ENCODE measurements around the gene OSTN. TPM values are rescaled to one million over a fixed set of nuclear protein-coding genes. Genes with fewer than 3 reads are reported as not detected.
"Not testable (repeated sequence)": the region's sequence is repeated elsewhere in the genome, so short reads cannot be mapped to it uniquely, and the experiment has no call there.

The OSTN gene
- total RNA-seq, 1 donor from 2014 or later: 15.1 TPM

DNA sequence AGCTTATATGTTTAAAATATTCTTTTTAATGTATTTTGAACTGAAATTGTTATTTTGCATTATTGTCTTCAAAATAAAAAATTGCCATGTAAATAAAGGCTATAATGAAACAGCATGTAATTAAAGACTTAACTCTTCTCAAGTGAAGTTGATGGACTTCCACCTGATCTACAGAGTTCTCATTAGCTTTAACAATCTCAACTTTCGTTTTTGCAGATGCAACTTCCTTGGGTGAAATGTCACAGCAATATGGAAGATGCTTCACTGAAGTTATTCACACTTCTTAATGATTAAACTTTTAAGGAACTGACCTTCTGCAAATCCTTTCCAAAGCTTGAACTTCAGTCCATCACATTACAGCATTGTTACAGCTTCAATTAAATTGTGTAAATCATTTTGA lies 63.6 kb downstream of the OSTN start:
- no peak for DNase-seq (ENCODE audit: low spot score in 2 of 2)
- no peak for FAIRE-seq

DNA sequence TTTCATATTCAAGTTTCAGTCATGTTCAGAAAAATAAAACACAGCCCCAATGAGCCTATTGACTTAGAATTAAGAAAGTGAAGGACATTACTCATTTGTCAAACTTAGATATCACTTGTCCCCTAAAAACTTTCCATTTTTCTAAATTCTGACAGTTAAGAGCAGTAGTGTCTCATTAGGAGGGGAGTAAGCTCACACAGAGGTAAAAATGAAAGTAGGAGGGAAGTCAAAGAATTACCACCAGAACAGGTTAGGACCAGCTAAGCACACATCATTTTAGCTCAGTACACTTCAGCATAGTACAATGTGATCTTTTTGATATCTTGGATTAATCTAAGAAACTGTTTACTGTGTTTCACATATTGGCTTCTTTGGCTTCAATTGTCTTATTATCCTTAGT lies 64.3 kb downstream of the OSTN start:
- FAIRE-seq (no peak), DNase-seq (ENCODE audit: low spot score in 2 of 2) (no peak)

DNA sequence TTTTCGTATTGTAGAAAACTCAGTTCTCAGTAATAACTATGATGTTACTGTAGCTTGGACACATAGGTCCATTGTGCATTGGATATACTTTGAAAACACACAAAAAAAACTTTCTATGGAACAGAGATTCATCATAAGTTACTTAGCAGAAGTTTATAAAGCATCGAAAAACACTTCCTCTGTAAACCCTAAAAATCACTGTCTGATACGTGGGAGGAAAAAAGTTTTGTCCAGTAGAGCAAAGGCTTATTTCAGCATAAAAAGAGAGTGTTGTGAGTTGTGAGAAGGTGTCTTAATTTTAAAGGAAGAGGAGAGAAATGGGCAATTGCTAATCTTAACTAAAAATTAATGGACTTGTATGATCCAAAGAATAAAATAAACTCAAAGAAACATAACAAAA lies 64.8 kb downstream of the OSTN start:
- no peak for DNase-seq (ENCODE audit: low spot score in 2 of 2)
- no peak for FAIRE-seq

GRCh38 chr3:191268737-191269136 lies 69.7 kb downstream of the OSTN start:
- DNase-seq (ENCODE audit: low spot score in 2 of 2): no peak
- no peak for FAIRE-seq

- DNase-seq (ENCODE audit: low spot score in 2 of 2) (no peak), FAIRE-seq (no peak)
Measured at GRCh38 chr3:191269289-191270085, 70.4 kb downstream of the OSTN start.

- not testable (repeated sequence) for FAIRE-seq; DNase-seq (ENCODE audit: low spot score in 2 of 2)
Measured at GRCh38 chr3:191275244-191275643, 76.2 kb downstream of the OSTN start.

- DNase-seq (ENCODE audit: low spot score in 2 of 2): no peak
- FAIRE-seq: no peak
Measured at GRCh38 chr3:191275751-191276150, 76.7 kb downstream of the OSTN start.

GRCh38 chr3:191280111-191280510 lies 81.1 kb downstream of the OSTN start:
- FAIRE-seq (no peak), DNase-seq (ENCODE audit: low spot score in 2 of 2) (no peak)

GRCh38 chr3:191280882-191281281 lies 81.8 kb downstream of the OSTN start:
- FAIRE-seq (no peak), DNase-seq (ENCODE audit: low spot score in 2 of 2) (no peak)

- FAIRE-seq: no peak
Measured at GRCh38 chr3:191282251-191283185, 83.5 kb downstream of the OSTN start.

DNA sequence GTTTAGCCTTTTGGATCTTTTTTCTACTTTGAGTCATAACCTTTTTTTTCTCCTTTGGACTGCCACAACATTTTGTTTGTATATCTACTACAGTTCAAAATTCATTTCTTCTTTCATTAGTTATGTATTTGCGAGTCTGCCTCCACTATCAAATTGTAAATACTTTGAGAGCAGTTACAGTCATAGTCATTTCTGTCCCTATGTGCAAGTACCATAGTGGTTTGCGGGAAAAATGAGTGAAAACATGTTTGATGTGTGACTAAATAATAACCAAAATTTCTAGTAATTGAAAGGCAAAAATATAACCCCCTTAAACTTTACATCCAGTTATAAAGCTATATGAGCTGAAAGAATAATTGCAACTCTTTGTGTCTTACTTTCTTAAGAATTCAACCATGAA lies 84.4 kb downstream of the OSTN start:
- DNase-seq (ENCODE audit: low spot score in 2 of 2) (no peak), FAIRE-seq (no peak)

More at GRCh38 chr3:191282251-191283185, 83.5 kb downstream of the OSTN start:
- no peak for DNase-seq (ENCODE audit: low spot score in 2 of 2)

- no peak for FAIRE-seq
Measured at GRCh38 chr3:191290311-191291025, 91.4 kb downstream of the OSTN start.

DNA sequence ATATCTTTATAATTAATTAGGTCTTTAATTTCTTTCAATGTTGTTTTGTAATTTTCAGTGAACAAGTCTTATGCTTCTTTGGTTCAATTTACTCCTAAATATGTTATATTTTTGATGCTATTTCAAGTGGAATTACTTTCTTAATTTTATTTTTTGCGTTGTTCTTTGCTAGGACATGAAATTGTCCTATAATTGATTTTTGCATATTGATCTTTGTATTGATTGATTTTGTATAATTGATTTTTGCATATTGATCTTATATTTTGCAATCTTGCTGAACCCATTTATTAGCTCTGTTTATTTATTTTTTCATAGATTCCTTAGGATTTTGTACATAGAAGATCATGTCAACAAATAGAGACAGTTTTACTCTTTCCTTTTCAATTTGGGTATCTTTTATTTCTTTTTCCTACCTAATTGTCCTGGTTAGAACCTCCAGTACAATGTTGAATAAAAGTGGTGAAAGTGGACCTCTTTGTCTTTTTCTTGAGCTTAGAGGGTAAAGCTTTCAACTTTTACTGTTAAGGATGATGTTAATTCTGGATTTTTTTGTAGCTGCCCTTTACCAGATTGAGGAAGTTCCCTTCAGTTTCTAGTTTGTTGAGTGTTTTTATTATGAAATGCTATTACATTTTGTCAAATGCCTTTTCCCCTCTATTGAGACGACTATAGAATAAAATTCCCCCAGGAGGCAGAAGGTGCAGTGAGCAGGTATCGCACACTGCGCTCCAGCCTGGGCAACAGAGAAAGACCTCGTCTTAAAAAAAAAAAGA lies 93.4 kb downstream of the OSTN start:
- FAIRE-seq: no peak

More at GRCh38 chr3:191290311-191291025, 91.4 kb downstream of the OSTN start:
- no peak for DNase-seq (ENCODE audit: low spot score in 2 of 2)

GRCh38 chr3:191294291-191294690 lies 95.2 kb downstream of the OSTN start:
- FAIRE-seq (no peak), DNase-seq (ENCODE audit: low spot score in 2 of 2) (no peak)

More for the DNA sequence above, 93.4 kb downstream of the OSTN start:
- no peak for DNase-seq (ENCODE audit: low spot score in 2 of 2)

- DNase-seq (ENCODE audit: low spot score in 2 of 2) (no peak), FAIRE-seq (no peak)
Measured at GRCh38 chr3:191296041-191296541, 97.0 kb downstream of the OSTN start.

- FAIRE-seq (no peak), DNase-seq (ENCODE audit: low spot score in 2 of 2) (no peak)
Measured at GRCh38 chr3:191298846-191299245, 99.8 kb downstream of the OSTN start.

DNA sequence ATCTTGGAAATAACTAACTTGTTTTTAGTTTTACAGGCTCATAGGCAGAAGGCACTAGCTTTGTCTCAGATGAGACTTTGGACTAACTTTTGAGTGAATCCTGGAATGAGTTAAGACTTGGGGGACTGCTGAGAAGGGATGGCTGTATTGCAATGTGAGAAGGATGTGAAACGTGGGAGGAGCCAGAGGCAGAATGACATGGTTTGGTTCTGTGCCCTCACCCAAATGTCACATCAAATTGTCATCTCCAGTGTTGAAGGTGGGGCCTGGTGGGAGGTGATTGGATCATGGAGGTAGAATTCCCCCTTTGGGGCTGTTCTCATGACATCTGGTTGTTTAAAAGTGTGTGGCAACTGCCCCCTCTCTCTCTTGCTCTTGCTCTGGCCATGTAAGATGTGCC lies 101.4 kb downstream of the OSTN start:
- no peak for FAIRE-seq
- DNase-seq (ENCODE audit: low spot score in 2 of 2): no peak

GRCh38 chr3:191301017-191301416 lies 102.0 kb downstream of the OSTN start:
- FAIRE-seq (no peak), DNase-seq (ENCODE audit: low spot score in 2 of 2) (no peak)

GRCh38 chr3:191301782-191302411 lies 102.9 kb downstream of the OSTN start:
- FAIRE-seq (no peak), DNase-seq (ENCODE audit: low spot score in 2 of 2) (no peak)

Measured in frontal cortex (tissue), 4 donors.